ENCODE measurements around the gene PSMD14. TPM values are rescaled to one million over a fixed set of nuclear protein-coding genes. Genes with fewer than 3 reads are reported as not detected.

Gene PSMD14
- total and polyA plus RNA-seq, 2 donors (not counting 1 experiment from before 2014, with no cell fraction given): 7.4 to 27.0 TPM

- no peak for TF ChIP-seq CTCF (IDR thresholded peaks at IDR 0.05)
- no peak for TF ChIP-seq EZH2 (IDR thresholded peaks at IDR 0.05; ENCODE audit: borderline replicate concordance, insufficient read depth, low read depth, low read length, poor library complexity, severe bottlenecking)
- no peak overlapping the region for H3K27ac ChIP-seq (ENCODE audit: low read length in 2 of 2)
- peaks cover 45% of the 10 kb centered on the region for H3K4me1 Mint-ChIP-seq
- H3K9me3 Mint-ChIP-seq (ENCODE audit: insufficient read depth): peaks cover 4% of the 10 kb centered on the region
- no peak for ATAC-seq (ENCODE audit: low read depth)
- H3K27me3 ChIP-seq (replicated peaks in 1 of 4; ENCODE audit: control extremely low read depth in 1 of 4, control insufficient read depth in 3 of 4, insufficient read depth in 4 of 4, low read length in 3 of 4): peaks cover 4 to 84% (median 79%) of the 10 kb centered on the region in 4 experiments
- H3K27ac Mint-ChIP-seq: no peak overlapping the region
- no peak overlapping the region for H3K9ac ChIP-seq (ENCODE audit: low read length)
- no peak overlapping the region for H3K4me2 ChIP-seq (replicated peaks; ENCODE audit: low read depth, low read length, poor library complexity, severe bottlenecking)
- H3K9me3 ChIP-seq (ENCODE audit: control extremely low read depth in 1 of 3, control insufficient read depth in 2 of 3, insufficient read depth in 1 of 3, low read length in 2 of 3): peaks cover 4 to 36% (median 10%) of the 10 kb centered on the region in 3 donors
- WGBS (ENCODE audit: insufficient coverage): no CpG with 5 or more reads among the region's 2 CpGs
- H3K36me3 ChIP-seq (replicated peaks in 1 of 2; ENCODE audit: control extremely low read depth in 1 of 2, control insufficient read depth in 1 of 2, extremely low read depth in 1 of 2, insufficient read depth in 2 of 2, low read length in 1 of 2): no peaks in the 10 kb centered on the region
- CTCF ChIA-PET: no interaction called here
- no peak overlapping the region for H3K4me3 ChIP-seq (ENCODE audit: control extremely low read depth in 1 of 5, extremely low read depth in 1 of 5, insufficient read depth in 1 of 5, low read depth in 2 of 5, low read length in 4 of 5)
- H4K20me1 ChIP-seq (ENCODE audit: control insufficient read depth, insufficient read depth, low read length, poor library complexity, severe bottlenecking): no peaks in the 10 kb centered on the region
- no peak overlapping the region for H2AFZ ChIP-seq (ENCODE audit: insufficient read depth, low read depth, low read length, poor library complexity, severe bottlenecking)
- H3K79me2 ChIP-seq (ENCODE audit: control insufficient read depth, insufficient read depth, low read length): no peaks in the 10 kb centered on the region
- POLR2A ChIA-PET: no interaction called here
- H3K4me3 Mint-ChIP-seq: no peak overlapping the region
- DNase-seq: no peak
- intact Hi-C loops (cut with micrococcal nuclease): no loop called here
- H3K4me1 ChIP-seq (ENCODE audit: control insufficient read depth in 2 of 2, insufficient read depth in 2 of 2, low read length in 2 of 2): peaks cover 39 to 68% of the 10 kb centered on the region in 2 donors
- peaks cover 88% of the 10 kb centered on the region for H3K27me3 Mint-ChIP-seq
These were observed 113.5 kb downstream of the PSMD14 start for GRCh38 chr2:161421686-161422085.

GRCh38 chr2:161422816-161423403 lies 114.7 kb downstream of the PSMD14 start:
- Histone ChIP-seq H3K4me1 (ENCODE audit: control insufficient read depth in 2 of 2, insufficient read depth in 2 of 2, low read length in 2 of 2) (peaks cover 38 to 68% of the 10 kb centered on the region in 2 donors), H3K9me3 (ENCODE audit: control extremely low read depth in 1 of 3, control insufficient read depth in 2 of 3, insufficient read depth in 1 of 3, low read length in 2 of 3) (peaks cover 4 to 41% (median 10%) of the 10 kb centered on the region in 3 donors), H4K20me1 (ENCODE audit: control insufficient read depth, insufficient read depth, low read length, poor library complexity, severe bottlenecking) (no peaks in the 10 kb centered on the region), H3K79me2 (ENCODE audit: control insufficient read depth, insufficient read depth, low read length) (no peaks in the 10 kb centered on the region), H3K27ac (ENCODE audit: low read length in 2 of 2) (no peak overlapping the region), H3K4me2 (replicated peaks; ENCODE audit: low read depth, low read length, poor library complexity, severe bottlenecking) (peak overlapping the region; percentile 71), H2AFZ (ENCODE audit: insufficient read depth, low read depth, low read length, poor library complexity, severe bottlenecking) (no peak overlapping the region), H3K9ac (ENCODE audit: low read length) (no peak overlapping the region), H3K36me3 (replicated peaks in 1 of 2; ENCODE audit: control extremely low read depth in 1 of 2, control insufficient read depth in 1 of 2, extremely low read depth in 1 of 2, insufficient read depth in 2 of 2, low read length in 1 of 2) (no peaks in the 10 kb centered on the region), H3K27me3 (replicated peaks in 1 of 4; ENCODE audit: control extremely low read depth in 1 of 4, control insufficient read depth in 3 of 4, insufficient read depth in 4 of 4, low read length in 3 of 4) (peaks cover 4 to 83% (median 75%) of the 10 kb centered on the region in 4 experiments), H3K4me3 (ENCODE audit: control extremely low read depth in 1 of 5, extremely low read depth in 1 of 5, insufficient read depth in 1 of 5, low read depth in 2 of 5, low read length in 4 of 5) (peak overlapping the region in 1 of 5 experiments; percentile 30)
- no peak for TF ChIP-seq EZH2 (IDR thresholded peaks at IDR 0.05; ENCODE audit: borderline replicate concordance, insufficient read depth, low read depth, low read length, poor library complexity, severe bottlenecking)
- TF ChIP-seq CTCF (IDR thresholded peaks at IDR 0.05): no peak
- ChIA-PET CTCF (no interaction called here), POLR2A (no interaction called here)
- 14% methylated on average over 4 of the region's 11 CpGs for WGBS (ENCODE audit: insufficient coverage)
- intact Hi-C loops (cut with micrococcal nuclease): no loop called here
- H3K27ac Mint-ChIP-seq: no peak overlapping the region
- H3K27me3 Mint-ChIP-seq: peaks cover 87% of the 10 kb centered on the region
- DNase-seq (peak; percentile 44), ATAC-seq (ENCODE audit: low read depth) (no peak)
- H3K9me3 Mint-ChIP-seq (ENCODE audit: insufficient read depth): peaks cover 4% of the 10 kb centered on the region
- peaks cover 40% of the 10 kb centered on the region for H3K4me1 Mint-ChIP-seq
- peak overlapping the region; percentile 71 for H3K4me3 Mint-ChIP-seq

Measured in B cell (primary cell).